Measurements from ENCODE around the gene HEYL. TPM values are rescaled to one million over a fixed set of nuclear protein-coding genes. Genes with fewer than 3 reads are reported as not detected.

HEYL gene
- total RNA-seq, 1 experiment from 2014 or later, result not detected

GRCh38 chr1:39668894-39669293 is 29.5 kb upstream of the HEYL start:
- Mint-ChIP-seq H3K36me3 (ENCODE audit: insufficient read depth, unreplicated experiment) (no peaks in the 10 kb centered on the region), H3K4me1 (ENCODE audit: insufficient read depth, unreplicated experiment) (no peaks in the 10 kb centered on the region), H3K9me3 (ENCODE audit: unreplicated experiment) (no peaks in the 10 kb centered on the region), H3K4me3 (ENCODE audit: unreplicated experiment) (no peak overlapping the region), H3K27me3 (ENCODE audit: insufficient read depth, unreplicated experiment) (peaks cover 28% of the 10 kb centered on the region), H3K27ac (ENCODE audit: low read depth, unreplicated experiment) (no peak overlapping the region)
- no TSS peak for BruUV-seq (replicated peaks)
- no peak for DNase-seq (ENCODE audit: unreplicated experiment)
- ChIA-PET CTCF (interaction anchor here (3.9 kb wide), 1 partner anchor 11 kb away, joined by 19 read pairs; no protein-coding TSS in a partner anchor), POLR2A (no interaction called here)
- TF ChIP-seq, protein P1, sequence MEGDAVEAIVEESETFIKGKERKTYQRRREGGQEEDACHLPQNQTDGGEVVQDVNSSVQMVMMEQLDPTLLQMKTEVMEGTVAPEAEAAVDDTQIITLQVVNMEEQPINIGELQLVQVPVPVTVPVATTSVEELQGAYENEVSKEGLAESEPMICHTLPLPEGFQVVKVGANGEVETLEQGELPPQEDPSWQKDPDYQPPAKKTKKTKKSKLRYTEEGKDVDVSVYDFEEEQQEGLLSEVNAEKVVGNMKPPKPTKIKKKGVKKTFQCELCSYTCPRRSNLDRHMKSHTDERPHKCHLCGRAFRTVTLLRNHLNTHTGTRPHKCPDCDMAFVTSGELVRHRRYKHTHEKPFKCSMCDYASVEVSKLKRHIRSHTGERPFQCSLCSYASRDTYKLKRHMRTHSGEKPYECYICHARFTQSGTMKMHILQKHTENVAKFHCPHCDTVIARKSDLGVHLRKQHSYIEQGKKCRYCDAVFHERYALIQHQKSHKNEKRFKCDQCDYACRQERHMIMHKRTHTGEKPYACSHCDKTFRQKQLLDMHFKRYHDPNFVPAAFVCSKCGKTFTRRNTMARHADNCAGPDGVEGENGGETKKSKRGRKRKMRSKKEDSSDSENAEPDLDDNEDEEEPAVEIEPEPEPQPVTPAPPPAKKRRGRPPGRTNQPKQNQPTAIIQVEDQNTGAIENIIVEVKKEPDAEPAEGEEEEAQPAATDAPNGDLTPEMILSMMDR (IDR thresholded peaks at IDR 0.05; ENCODE audit: unreplicated experiment), result no peak
- intact Hi-C loops (cut with micrococcal nuclease), result no loop called here

- POLR2A ChIA-PET, result interaction anchor here (0.6 kb wide), 1 partner anchor 33 kb away, joined by 3 read pairs; no protein-coding TSS in a partner anchor
- no TSS peak for BruUV-seq (replicated peaks)
- TF ChIP-seq, protein P1 (IDR thresholded peaks at IDR 0.05; ENCODE audit: unreplicated experiment), result no peak
- CTCF ChIA-PET, result interaction anchor here (0.8 to 3.9 kb wide), 3 partner anchors 10 to 239 kb away, joined by 3 to 19 read pairs (median 8); no protein-coding TSS in a partner anchor
- DNase-seq (ENCODE audit: unreplicated experiment), result no peak
- no peaks in the 10 kb centered on the region for H3K9me3 Mint-ChIP-seq (ENCODE audit: unreplicated experiment)
- intact Hi-C loops (cut with micrococcal nuclease), result no loop called here
- no peaks in the 10 kb centered on the region for H3K4me1 Mint-ChIP-seq (ENCODE audit: insufficient read depth, unreplicated experiment)
- H3K4me3 Mint-ChIP-seq (ENCODE audit: unreplicated experiment), result no peak overlapping the region
- no peak overlapping the region for H3K27ac Mint-ChIP-seq (ENCODE audit: low read depth, unreplicated experiment)
- H3K36me3 Mint-ChIP-seq (ENCODE audit: insufficient read depth, unreplicated experiment), result no peaks in the 10 kb centered on the region
- H3K27me3 Mint-ChIP-seq (ENCODE audit: insufficient read depth, unreplicated experiment), result peaks cover 28% of the 10 kb centered on the region
These were observed 28.7 kb upstream of the HEYL start for GRCh38 chr1:39668111-39668510.

- Mint-ChIP-seq H3K27me3 (ENCODE audit: insufficient read depth, unreplicated experiment) (peaks cover 28% of the 10 kb centered on the region), H3K9me3 (ENCODE audit: unreplicated experiment) (no peaks in the 10 kb centered on the region), H3K27ac (ENCODE audit: low read depth, unreplicated experiment) (no peak overlapping the region)
These were observed 27.3 kb upstream of the HEYL start for GRCh38 chr1:39666772-39667171.

DNA sequence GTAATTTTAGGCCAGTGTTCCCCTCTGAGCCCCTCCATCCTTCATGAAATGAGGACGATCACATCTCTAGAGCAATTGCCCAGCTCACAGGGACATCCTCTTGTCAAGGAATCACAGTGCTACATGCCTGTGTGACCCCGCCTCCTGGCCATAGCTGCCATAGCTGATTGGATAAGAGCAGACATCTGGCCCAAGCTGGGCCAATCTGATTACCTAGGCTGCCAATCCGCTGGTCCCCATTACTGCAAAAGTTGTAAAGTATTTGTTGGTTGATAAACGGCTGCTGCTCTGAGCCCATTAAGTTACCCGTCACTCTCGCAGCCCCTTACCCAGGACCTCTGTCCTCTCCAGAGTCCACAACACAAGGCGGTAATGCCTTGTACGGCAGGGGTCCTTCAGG is 24.1 kb upstream of the HEYL start:
- H3K4me3 Mint-ChIP-seq (ENCODE audit: unreplicated experiment), result no peak overlapping the region
- H3K27me3 Mint-ChIP-seq (ENCODE audit: insufficient read depth, unreplicated experiment), result peaks cover 24% of the 10 kb centered on the region
- no peak for DNase-seq (ENCODE audit: unreplicated experiment)
- no peaks in the 10 kb centered on the region for H3K9me3 Mint-ChIP-seq (ENCODE audit: unreplicated experiment)
- no peaks in the 10 kb centered on the region for H3K4me1 Mint-ChIP-seq (ENCODE audit: insufficient read depth, unreplicated experiment)
- no TSS peak for BruUV-seq (replicated peaks)
- POLR2A ChIA-PET, result no interaction called here
- CTCF ChIA-PET, result interaction anchor here (0.6 to 0.7 kb wide), 2 partner anchors 43 to 222 kb away, joined by 3 read pairs; no protein-coding TSS in a partner anchor
- no peak overlapping the region for H3K27ac Mint-ChIP-seq (ENCODE audit: low read depth, unreplicated experiment)
- intact Hi-C loops (cut with micrococcal nuclease), result no loop called here
- TF ChIP-seq, protein P1 (IDR thresholded peaks at IDR 0.05; ENCODE audit: unreplicated experiment), result no peak
- no peaks in the 10 kb centered on the region for H3K36me3 Mint-ChIP-seq (ENCODE audit: insufficient read depth, unreplicated experiment)

More at GRCh38 chr1:39666772-39667171, 27.3 kb upstream of the HEYL start:
- Mint-ChIP-seq H3K4me1 (ENCODE audit: insufficient read depth, unreplicated experiment) (no peaks in the 10 kb centered on the region), H3K36me3 (ENCODE audit: insufficient read depth, unreplicated experiment) (no peaks in the 10 kb centered on the region), H3K4me3 (ENCODE audit: unreplicated experiment) (no peak overlapping the region)
- intact Hi-C loops (cut with micrococcal nuclease), result no loop called here
- ChIA-PET CTCF (interaction anchor here (0.6 to 3.9 kb wide), 3 partner anchors 9 to 57 kb away, joined by 3 to 19 read pairs (median 4); no protein-coding TSS in a partner anchor), POLR2A (interaction anchor here (0.7 kb wide), 1 partner anchor 395 kb away, joined by 3 read pairs; no protein-coding TSS in a partner anchor)
- no TSS peak for BruUV-seq (replicated peaks)
- TF ChIP-seq, protein P1 (IDR thresholded peaks at IDR 0.05; ENCODE audit: unreplicated experiment), result no peak
- DNase-seq (ENCODE audit: unreplicated experiment), result no peak

Data from MCF 10A (cell line).